ENCODE measurements around the gene PHLDA2.

Gene PHLDA2

GRCh38 chr11:2917842-2918490, 11.3 kb downstream of the PHLDA2 start:
- Histone ChIP-seq H3K4me2 (ENCODE audit: low read length) (no peak overlapping the region), H3K9ac (no peak overlapping the region), H3K79me2 (no peaks in the 10 kb centered on the region), H3K27me3 (ENCODE audit: control insufficient read depth, insufficient read depth, low read length) (no peaks in the 10 kb centered on the region), H3K27ac (no peak overlapping the region), H3K4me3 (ENCODE audit: low read depth, low read length) (no peak overlapping the region), H3K4me1 (no peaks in the 10 kb centered on the region), H3K36me3 (ENCODE audit: control insufficient read depth, insufficient read depth, low read length) (no peaks in the 10 kb centered on the region), H2AFZ (no peak overlapping the region), H3K9me3 (ENCODE audit: control insufficient read depth, low read length) (no peaks in the 10 kb centered on the region)
- TF ChIP-seq, protein P1, sequence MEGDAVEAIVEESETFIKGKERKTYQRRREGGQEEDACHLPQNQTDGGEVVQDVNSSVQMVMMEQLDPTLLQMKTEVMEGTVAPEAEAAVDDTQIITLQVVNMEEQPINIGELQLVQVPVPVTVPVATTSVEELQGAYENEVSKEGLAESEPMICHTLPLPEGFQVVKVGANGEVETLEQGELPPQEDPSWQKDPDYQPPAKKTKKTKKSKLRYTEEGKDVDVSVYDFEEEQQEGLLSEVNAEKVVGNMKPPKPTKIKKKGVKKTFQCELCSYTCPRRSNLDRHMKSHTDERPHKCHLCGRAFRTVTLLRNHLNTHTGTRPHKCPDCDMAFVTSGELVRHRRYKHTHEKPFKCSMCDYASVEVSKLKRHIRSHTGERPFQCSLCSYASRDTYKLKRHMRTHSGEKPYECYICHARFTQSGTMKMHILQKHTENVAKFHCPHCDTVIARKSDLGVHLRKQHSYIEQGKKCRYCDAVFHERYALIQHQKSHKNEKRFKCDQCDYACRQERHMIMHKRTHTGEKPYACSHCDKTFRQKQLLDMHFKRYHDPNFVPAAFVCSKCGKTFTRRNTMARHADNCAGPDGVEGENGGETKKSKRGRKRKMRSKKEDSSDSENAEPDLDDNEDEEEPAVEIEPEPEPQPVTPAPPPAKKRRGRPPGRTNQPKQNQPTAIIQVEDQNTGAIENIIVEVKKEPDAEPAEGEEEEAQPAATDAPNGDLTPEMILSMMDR (IDR thresholded peaks at IDR 0.05), result no peak

DNA sequence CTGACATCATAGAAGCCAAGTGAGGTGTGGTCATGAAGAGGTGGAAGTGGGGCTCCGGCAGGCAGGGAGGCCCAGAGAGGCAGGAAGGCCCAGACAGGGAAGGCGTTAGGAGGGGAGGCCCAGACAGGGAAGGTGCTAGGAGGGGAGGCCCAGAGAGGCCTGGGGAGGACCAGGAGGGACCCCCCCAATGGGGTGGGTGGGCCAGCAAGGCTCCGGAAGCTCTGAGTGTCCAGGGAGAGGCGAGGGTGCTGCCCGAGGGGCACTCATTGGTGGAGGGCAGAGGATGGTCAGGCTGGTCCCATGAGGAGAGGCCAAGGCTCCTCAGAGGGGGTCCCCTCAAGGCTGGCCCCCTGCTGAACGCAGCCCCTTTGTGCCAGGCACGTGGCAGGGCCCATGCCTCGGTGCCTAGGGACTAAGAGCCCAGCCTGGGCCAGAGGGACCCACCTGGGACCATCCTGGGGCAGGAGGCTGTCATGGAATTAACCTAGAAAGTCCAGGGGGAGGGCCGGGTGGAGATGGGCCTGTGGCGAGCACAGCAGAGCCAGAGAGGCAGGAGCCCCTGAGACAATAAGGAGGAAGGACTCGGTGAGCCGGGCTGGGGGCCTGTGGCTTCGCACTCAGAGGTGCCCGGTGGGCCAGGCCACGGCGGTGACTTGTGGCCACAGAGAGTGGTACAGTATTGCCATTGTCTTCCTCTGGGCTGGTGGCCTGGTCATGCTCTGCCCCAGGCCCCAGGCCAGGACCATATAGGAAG, 12.2 kb downstream of the PHLDA2 start:
- Histone ChIP-seq H3K4me2 (ENCODE audit: low read length) (no peak overlapping the region), H3K79me2 (no peaks in the 10 kb centered on the region), H3K36me3 (ENCODE audit: control insufficient read depth, insufficient read depth, low read length) (no peaks in the 10 kb centered on the region), H3K27me3 (ENCODE audit: control insufficient read depth, insufficient read depth, low read length) (no peaks in the 10 kb centered on the region), H3K27ac (no peak overlapping the region), H3K9me3 (ENCODE audit: control insufficient read depth, low read length) (no peaks in the 10 kb centered on the region), H3K9ac (no peak overlapping the region), H3K4me3 (ENCODE audit: low read depth, low read length) (no peak overlapping the region), H2AFZ (no peak overlapping the region), H3K4me1 (peaks cover 3% of the 10 kb centered on the region)
- TF ChIP-seq, protein P1 (IDR thresholded peaks at IDR 0.05), result no peak

DNA sequence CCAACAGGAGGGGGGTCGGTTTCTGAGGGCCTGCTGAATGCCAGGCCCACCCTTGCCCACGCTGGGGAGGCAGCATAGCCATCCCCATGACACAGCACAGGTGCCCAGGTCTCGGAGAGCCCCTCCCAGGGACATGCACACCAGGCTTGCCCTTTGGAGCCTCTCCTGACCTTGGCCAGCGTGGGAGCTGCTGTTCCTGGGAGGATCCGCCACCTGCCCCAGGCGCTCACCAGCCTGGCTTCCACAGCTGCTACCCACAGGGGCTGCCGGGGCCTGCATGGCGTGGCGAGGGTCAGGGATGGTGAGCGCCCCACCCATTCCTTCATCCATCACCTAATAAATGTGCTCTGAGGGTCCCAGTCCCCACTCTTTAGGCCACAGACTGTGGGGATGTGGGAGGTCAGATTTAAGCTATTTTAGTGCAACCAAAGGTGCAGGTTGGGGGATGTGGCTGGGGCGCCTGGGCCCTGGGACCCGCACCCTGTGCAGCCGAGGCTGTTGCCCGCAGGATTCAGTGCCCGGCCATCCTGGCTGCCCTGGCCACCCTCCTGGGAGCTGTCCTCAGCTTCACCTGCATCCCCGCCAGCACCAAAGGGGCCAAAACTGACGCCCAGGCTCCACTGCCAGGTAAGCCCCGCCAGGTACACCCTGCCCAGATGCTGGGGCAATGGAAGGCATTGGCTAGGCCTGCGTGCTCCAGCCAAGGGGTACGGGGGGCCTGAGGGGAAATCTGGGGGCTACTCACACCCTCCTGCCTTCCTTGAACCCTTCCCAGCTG, 12.9 kb downstream of the PHLDA2 start:
- no peaks in the 10 kb centered on the region for H3K79me2 ChIP-seq
- H3K4me3 ChIP-seq (ENCODE audit: low read depth, low read length), result no peak overlapping the region
- no peak overlapping the region for H3K9ac ChIP-seq
- H3K36me3 ChIP-seq (ENCODE audit: control insufficient read depth, insufficient read depth, low read length), result no peaks in the 10 kb centered on the region
- H3K4me1 ChIP-seq, result peaks cover 3% of the 10 kb centered on the region
- TF ChIP-seq, protein P1 (IDR thresholded peaks at IDR 0.05), result no peak
- no peaks in the 10 kb centered on the region for H3K27me3 ChIP-seq (ENCODE audit: control insufficient read depth, insufficient read depth, low read length)
- no peak overlapping the region for H3K4me2 ChIP-seq (ENCODE audit: low read length)
- no peak overlapping the region for H3K27ac ChIP-seq
- H2AFZ ChIP-seq, result no peak overlapping the region
- no peaks in the 10 kb centered on the region for H3K9me3 ChIP-seq (ENCODE audit: control insufficient read depth, low read length)

DNA sequence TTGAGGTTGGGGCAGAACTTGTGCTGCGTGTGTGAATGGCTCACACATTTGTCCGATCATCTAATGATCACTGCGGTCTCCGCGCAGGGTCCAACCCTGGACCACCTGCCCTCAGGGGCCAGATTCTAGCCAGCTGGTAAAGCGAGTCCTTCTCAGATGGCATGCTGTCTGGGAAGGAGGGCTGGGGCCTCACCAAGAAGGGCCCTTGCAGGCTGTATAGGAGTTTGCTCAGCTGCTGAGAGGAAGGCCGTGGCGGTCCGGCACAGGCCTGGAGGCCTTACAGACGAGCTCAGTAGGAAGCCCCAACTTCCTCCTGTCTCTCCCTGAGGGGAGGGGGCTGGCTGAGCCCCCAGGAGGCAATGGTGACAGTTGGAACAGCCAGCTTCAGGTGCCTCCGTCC, 13.7 kb downstream of the PHLDA2 start:
- H2AFZ ChIP-seq, result no peak overlapping the region
- no peak overlapping the region for H3K4me3 ChIP-seq (ENCODE audit: low read depth, low read length)
- H3K4me1 ChIP-seq, result peaks cover 3% of the 10 kb centered on the region
- H3K9ac ChIP-seq, result no peak overlapping the region
- H3K9me3 ChIP-seq (ENCODE audit: control insufficient read depth, low read length), result no peaks in the 10 kb centered on the region
- no peaks in the 10 kb centered on the region for H3K36me3 ChIP-seq (ENCODE audit: control insufficient read depth, insufficient read depth, low read length)
- no peaks in the 10 kb centered on the region for H3K79me2 ChIP-seq
- TF ChIP-seq, protein P1 (IDR thresholded peaks at IDR 0.05), result no peak
- no peak overlapping the region for H3K4me2 ChIP-seq (ENCODE audit: low read length)
- H3K27me3 ChIP-seq (ENCODE audit: control insufficient read depth, insufficient read depth, low read length), result no peaks in the 10 kb centered on the region
- H3K27ac ChIP-seq, result no peak overlapping the region

All from parathyroid adenoma (tissue), 2 donors.